Uterus (tissue), 2 donors: ENCODE results near the gene GARNL3.

Experiments
- CTCF ChIP-seq, 4 experiments: fragments of 200-600 bp in 2 of 4; fragments of 450-650 bp in 2 of 4; sonication (generic) in 2 of 4; IDR thresholded peaks; one replicate each; pipeline ENCODE4 v1.5.1; 2016 to 2019; ENCODE audit warnings: antibody characterized with exemption in 4 of 4, mild to moderate bottlenecking in 2 of 4, moderate library complexity in 1 of 4
- POLR2A ChIP-seq, 2 donors: fragments of 450-650 bp; IDR thresholded peaks; one replicate each; pipeline ENCODE4 v1.6.1; 2016; ENCODE audit warnings: antibody characterized with exemption in 2 of 2, mild to moderate bottlenecking in 1 of 2, moderate library complexity in 1 of 2

- TF ChIP-seq CTCF (IDR thresholded peaks at IDR 0.05): no peak
- TF ChIP-seq POLR2A (IDR thresholded peaks at IDR 0.05): no peak
Observed at GRCh38 chr9:127216888-127217217, 47.7 kb upstream of the GARNL3 start.
